HG03571 (cell line): ENCODE measurements around the gene SLC45A2.

Experiments
- ATAC-seq: cut with Tn5 transposase; IDR thresholded peaks from one replicate; pipeline ENCODE4 v1.9.1; 2021; ENCODE audit not compliant: unreplicated experiment

The SLC45A2 gene

GRCh38 chr5:34007621-34008600 is 23.4 kb upstream of the SLC45A2 start, which contains the start of gene AMACR:
AMACR (minus strand) TSS chr5:34008050; CDS start chr5:34008019, 31 bp downstream.
- peak; percentile 91 for ATAC-seq

GRCh38 chr5:34007201-34007620 is 22.7 kb upstream of the SLC45A2 start:
- ATAC-seq, result no peak

- no peak for ATAC-seq
These were observed 21.2 kb upstream of the SLC45A2 start for GRCh38 chr5:34005681-34006080.

GRCh38 chr5:34005211-34005610 is 20.7 kb upstream of the SLC45A2 start:
- ATAC-seq, result no peak

GRCh38 chr5:34003941-34004340 is 19.4 kb upstream of the SLC45A2 start:
- no peak for ATAC-seq

GRCh38 chr5:34002629-34003328 is 18.3 kb upstream of the SLC45A2 start:
- no peak for ATAC-seq

GRCh38 chr5:34001241-34001841 is 16.8 kb upstream of the SLC45A2 start:
- no peak for ATAC-seq

GRCh38 chr5:33999978-34000377 is 15.5 kb upstream of the SLC45A2 start:
- ATAC-seq, result no peak

GRCh38 chr5:33997331-33997983 is 13.0 kb upstream of the SLC45A2 start:
- ATAC-seq, result peak; percentile 59

GRCh38 chr5:33995865-33996264 is 11.4 kb upstream of the SLC45A2 start:
- ATAC-seq, result no peak

- no peak for ATAC-seq
These were observed 10.4 kb upstream of the SLC45A2 start for GRCh38 chr5:33994845-33995244.

GRCh38 chr5:33992864-33993263 is 8.4 kb upstream of the SLC45A2 start:
- ATAC-seq, result no peak

GRCh38 chr5:33985447-33985846 is 954 bp upstream of the SLC45A2 start:
- ATAC-seq, result no peak

- no peak for ATAC-seq
These were observed 315 bp downstream of the SLC45A2 start for GRCh38 chr5:33984178-33984577.

- no peak for ATAC-seq
These were observed 2.9 kb downstream of the SLC45A2 start for GRCh38 chr5:33981408-33982162.

GRCh38 chr5:33980030-33980429 is 4.5 kb downstream of the SLC45A2 start:
- ATAC-seq, result no peak

- ATAC-seq, result no peak
These were observed 6.2 kb downstream of the SLC45A2 start for GRCh38 chr5:33978306-33978705.

GRCh38 chr5:33976307-33976706 is 8.2 kb downstream of the SLC45A2 start:
- no peak for ATAC-seq

GRCh38 chr5:33975852-33976251 is 8.6 kb downstream of the SLC45A2 start:
- no peak for ATAC-seq

- ATAC-seq, result no peak
These were observed 11.2 kb downstream of the SLC45A2 start for GRCh38 chr5:33973271-33973670.
